ENCODE data around the gene PRKCH. TPM values are rescaled to one million over a fixed set of nuclear protein-coding genes. Genes with fewer than 3 reads are reported as not detected.
A peak's percentile ranks its signal among the peaks of the same experiment; 100 is the strongest.

Gene PRKCH
- total and polyA plus RNA-seq, 2 experiments from 2014 or later = 2.4 to 3.5 TPM

GRCh38 chr14:61472011-61472672 lies 150.8 kb downstream of the PRKCH start:
- Histone ChIP-seq H3K79me2 (ENCODE audit: insufficient read depth) (peaks cover 83% of the 10 kb centered on the region), H2AFZ (no peak overlapping the region; the same call in 1 of the 2 replicates), H3K4me1 (ENCODE audit: insufficient read depth) (peaks cover 61% of the 10 kb centered on the region), H3K9ac (peak overlapping the region; percentile 86), H3K9me2 (ENCODE audit: insufficient read depth) (no peaks in the 10 kb centered on the region), H3K4me3 (peak overlapping the region; percentile 82), H3K9me3 (ENCODE audit: low read depth) (no peaks in the 10 kb centered on the region), H3F3A (ENCODE audit: insufficient read depth) (peaks cover 51% of the 10 kb centered on the region), H3K4me2 (ENCODE audit: unreplicated experiment) (peak overlapping the region; percentile 99), H3K27ac (peak overlapping the region; percentile 94), H4K20me1 (ENCODE audit: insufficient read depth) (no peaks in the 10 kb centered on the region), H3K27me3 (replicated peaks; ENCODE audit: insufficient read depth) (no peaks in the 10 kb centered on the region), H3K36me3 (ENCODE audit: low read depth) (no peaks in the 10 kb centered on the region)
- 2 to 5% methylated on average over 8 of the region's 8 CpGs for WGBS, 2 experiments (ENCODE audit: low coverage in 1 of 2, low lambda C conversion rate in 2 of 2, missing lambda C conversion rate in 2 of 2)
- in situ Hi-C loops (cut with MboI) = loop anchor here (25.0 kb wide), 1 partner anchor 290 kb away; the partner anchor contains the start of gene SNAPC1
- TF ChIP-seq EZH2phosphoT487 (IDR thresholded peaks at IDR 0.05; ENCODE audit: insufficient read depth, low read depth) (peak; percentile 97), EZH2 (IDR thresholded peaks at IDR 0.05; ENCODE audit: insufficient read depth, poor library complexity, severe bottlenecking) (no peak)
- peak; percentile 95 for DNase-seq

- H3K27me3 ChIP-seq (replicated peaks; ENCODE audit: insufficient read depth) = no peaks in the 10 kb centered on the region
- peak overlapping the region; percentile 82 for H3K4me2 ChIP-seq (ENCODE audit: unreplicated experiment)
- DNase-seq = peak; percentile 24
- no peaks in the 10 kb centered on the region for H4K20me1 ChIP-seq (ENCODE audit: insufficient read depth)
- no peak overlapping the region for H2AFZ ChIP-seq
- H3K36me3 ChIP-seq (ENCODE audit: low read depth) = no peaks in the 10 kb centered on the region
- H3K9ac ChIP-seq = peak overlapping the region; percentile 70
- peaks cover 79% of the 10 kb centered on the region for H3K79me2 ChIP-seq (ENCODE audit: insufficient read depth)
- H3K4me1 ChIP-seq (ENCODE audit: insufficient read depth) = peaks cover 68% of the 10 kb centered on the region
- H3K9me2 ChIP-seq (ENCODE audit: insufficient read depth) = no peaks in the 10 kb centered on the region
- peaks cover 54% of the 10 kb centered on the region for H3F3A ChIP-seq (ENCODE audit: insufficient read depth)
- H3K4me3 ChIP-seq = peak overlapping the region; percentile 82
- TF ChIP-seq EZH2 (IDR thresholded peaks at IDR 0.05; ENCODE audit: insufficient read depth, poor library complexity, severe bottlenecking) = no peak
- no peak for TF ChIP-seq EZH2phosphoT487 (IDR thresholded peaks at IDR 0.05; ENCODE audit: insufficient read depth, low read depth)
- WGBS, 2 experiments (ENCODE audit: low coverage in 1 of 2, low lambda C conversion rate in 2 of 2, missing lambda C conversion rate in 2 of 2) = 87 to 90% methylated on average over 3 of the region's 3 CpGs
- in situ Hi-C loops (cut with MboI) = loop anchor here (25.0 kb wide), 1 partner anchor 289 kb away; the partner anchor contains the start of gene SNAPC1
- peak overlapping the region; percentile 94 for H3K27ac ChIP-seq
- no peaks in the 10 kb centered on the region for H3K9me3 ChIP-seq (ENCODE audit: low read depth)
These were observed 151.5 kb downstream of the PRKCH start for GRCh38 chr14:61472801-61473376.

GRCh38 chr14:61474015-61474414 lies 152.6 kb downstream of the PRKCH start:
- Histone ChIP-seq H3K79me2 (ENCODE audit: insufficient read depth) (peaks cover 71% of the 10 kb centered on the region), H3K4me2 (ENCODE audit: unreplicated experiment) (no peak overlapping the region), H2AFZ (no peak overlapping the region), H3K9ac (no peak overlapping the region), H3K27me3 (replicated peaks; ENCODE audit: insufficient read depth) (no peaks in the 10 kb centered on the region), H3K4me3 (no peak overlapping the region), H3K27ac (no peak overlapping the region), H4K20me1 (ENCODE audit: insufficient read depth) (no peaks in the 10 kb centered on the region), H3K36me3 (ENCODE audit: low read depth) (no peaks in the 10 kb centered on the region), H3K4me1 (ENCODE audit: insufficient read depth) (peaks cover 74% of the 10 kb centered on the region), H3F3A (ENCODE audit: insufficient read depth) (peaks cover 54% of the 10 kb centered on the region), H3K9me2 (ENCODE audit: insufficient read depth) (no peaks in the 10 kb centered on the region), H3K9me3 (ENCODE audit: low read depth) (no peaks in the 10 kb centered on the region)
- DNase-seq = no peak
- TF ChIP-seq EZH2 (IDR thresholded peaks at IDR 0.05; ENCODE audit: insufficient read depth, poor library complexity, severe bottlenecking) = no peak
- TF ChIP-seq EZH2phosphoT487 (IDR thresholded peaks at IDR 0.05; ENCODE audit: insufficient read depth, low read depth) = no peak
- 38 to 48% methylated on average over 1 of the region's 1 CpG for WGBS, 2 experiments (ENCODE audit: low coverage in 1 of 2, low lambda C conversion rate in 2 of 2, missing lambda C conversion rate in 2 of 2)
- in situ Hi-C loops (cut with MboI) = loop anchor here (25.0 kb wide), 1 partner anchor 288 kb away; the partner anchor contains the start of gene SNAPC1

- Histone ChIP-seq H3K4me3 (no peak overlapping the region), H3K4me2 (ENCODE audit: unreplicated experiment) (no peak overlapping the region), H3K27me3 (replicated peaks; ENCODE audit: insufficient read depth) (no peaks in the 10 kb centered on the region), H4K20me1 (ENCODE audit: insufficient read depth) (no peaks in the 10 kb centered on the region), H3K9ac (peak overlapping the region; percentile 74; the same call in 1 of the 2 replicates), H3F3A (ENCODE audit: insufficient read depth) (peaks cover 55% of the 10 kb centered on the region), H3K27ac (peak overlapping the region; percentile 94), H2AFZ (no peak overlapping the region), H3K79me2 (ENCODE audit: insufficient read depth) (peaks cover 69% of the 10 kb centered on the region), H3K9me2 (ENCODE audit: insufficient read depth) (no peaks in the 10 kb centered on the region), H3K36me3 (ENCODE audit: low read depth) (no peaks in the 10 kb centered on the region), H3K4me1 (ENCODE audit: insufficient read depth) (peaks cover 70% of the 10 kb centered on the region), H3K9me3 (ENCODE audit: low read depth) (no peaks in the 10 kb centered on the region)
- no peak for DNase-seq
- TF ChIP-seq EZH2 (IDR thresholded peaks at IDR 0.05; ENCODE audit: insufficient read depth, poor library complexity, severe bottlenecking) = no peak
- no peak for TF ChIP-seq EZH2phosphoT487 (IDR thresholded peaks at IDR 0.05; ENCODE audit: insufficient read depth, low read depth)
- 95 to 97% methylated on average over 3 of the region's 3 CpGs for WGBS, 2 experiments (ENCODE audit: low coverage in 1 of 2, low lambda C conversion rate in 2 of 2, missing lambda C conversion rate in 2 of 2)
- in situ Hi-C loops (cut with MboI) = loop anchor here (25.0 kb wide), 1 partner anchor 288 kb away; the partner anchor contains the start of gene SNAPC1
These were observed 153.3 kb downstream of the PRKCH start for GRCh38 chr14:61474701-61475100.

Measured in GM23248 (cell line).